ENCODE results near the gene MYL9. TPM values are rescaled to one million over a fixed set of nuclear protein-coding genes. Genes with fewer than 3 reads are reported as not detected.

MYL9 gene
- total RNA-seq (1 to 10 TPM in 4 of 5 donors, not detected in 1; 1.3 to 2.8 (median 1.7) TPM), total RNA-seq (0 to 0.15 (median 0) reads per million in 29 experiments)
- 1.7 TPM for total RNA-seq (2013)

DNA sequence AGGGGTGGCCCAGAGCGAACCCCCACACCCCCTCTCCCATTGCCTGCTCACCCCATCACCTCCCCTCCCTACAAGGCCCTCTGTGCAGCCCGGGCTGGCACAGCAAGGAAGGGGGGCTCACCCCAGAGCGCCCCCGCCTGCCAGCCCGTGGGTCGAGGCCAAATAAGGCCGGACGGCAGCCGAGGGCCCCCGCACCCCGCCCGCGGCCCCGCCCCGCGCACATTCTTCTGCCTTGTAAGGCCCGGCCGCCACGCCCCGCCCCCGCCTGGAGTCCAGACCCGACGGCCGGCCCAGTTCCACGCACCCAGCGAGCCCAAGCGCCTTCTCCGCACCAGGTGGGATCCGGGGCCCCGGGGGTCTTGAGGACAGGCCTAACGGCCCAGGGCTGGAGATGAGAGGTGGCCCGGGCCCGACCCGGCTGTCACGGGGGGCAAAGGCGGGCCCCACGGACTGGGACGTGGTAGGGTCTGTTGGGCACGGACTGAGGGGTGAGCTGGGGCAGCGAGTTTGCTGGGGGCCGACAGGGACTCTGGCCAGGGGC lies at the start of gene MYL9:
TSS of gene MYL9 (plus strand) at position 293 of the 541 bp plus-strand sequence. CDS start 3,366 bp downstream, outside the sequence.
- H3K4me1 Mint-ChIP-seq, result peaks cover 0 to 3% (median 2%) of the 10 kb centered on the region in 3 donors
- Histone ChIP-seq H3K27me3 (replicated peaks in 1 of 2; ENCODE audit: control insufficient read depth in 2 of 2, extremely low read depth in 1 of 2, insufficient read depth in 2 of 2, low read length in 1 of 2) (peaks cover 0 to 17% of the 10 kb centered on the region in 2 experiments), H3K27ac (ENCODE audit: low read length) (no peak within 1 kb of the TSS), H3K9me3 (no peaks in the 10 kb centered on the region), H3K4me1 (ENCODE audit: control insufficient read depth in 1 of 2, extremely low read depth in 1 of 2, insufficient read depth in 2 of 2, low read length in 2 of 2) (peaks cover 0 to 8% of the 10 kb centered on the region in 2 experiments), H3K4me3 (ENCODE audit: control insufficient read depth in 1 of 2, extremely low read depth in 1 of 2, low read length in 1 of 2) (no peak within 1 kb of the TSS), H3K36me3 (ENCODE audit: control insufficient read depth in 2 of 2, extremely low read depth in 1 of 2, insufficient read depth in 1 of 2, low read length in 1 of 2) (no peaks in the 10 kb centered on the region)
- ChIA-PET CTCF (interaction anchor here in 1 of 2 donors (0.6 kb wide), 1 partner anchor 288 kb away, joined by 15 read pairs; no protein-coding TSS in a partner anchor), POLR2A (interaction anchor here in 1 of 2 donors (0.6 kb wide), 1 partner anchor 88 kb away, joined by 8 read pairs; no protein-coding TSS in a partner anchor)
- peak within 1 kb of the TSS in 1 of 3 donors; percentile 16 for H3K4me3 Mint-ChIP-seq
- peaks cover 0 to 6% of the 10 kb centered on the region in 2 donors for H3K27me3 Mint-ChIP-seq
- H3K9me3 Mint-ChIP-seq, result no peaks in the 10 kb centered on the region
- ATAC-seq (replicated peaks in 1 of 4), result peak in 1 of 4 experiments; percentile 16
- no peak within 1 kb of the TSS for H3K27ac Mint-ChIP-seq
- no peaks in the 10 kb centered on the region for H3K36me3 Mint-ChIP-seq
- peak in 4 of 35 experiments; percentile 7 to 32 (median 18) for DNase-seq
- WGBS (ENCODE audit: insufficient coverage), result 25% methylated on average over 36 of the region's 41 CpGs

- H3K9me3 Mint-ChIP-seq, result no peaks in the 10 kb centered on the region
- H3K27me3 Mint-ChIP-seq, result no peaks in the 10 kb centered on the region
- DNase-seq (peak; percentile 41 to 71 (median 58)), ATAC-seq (replicated peaks in 1 of 4) (peak; percentile 92 to 99 (median 98))
- Histone ChIP-seq H3K27ac (ENCODE audit: low read length) (peak overlapping the region; percentile 90), H3K4me3 (ENCODE audit: control insufficient read depth in 1 of 2, extremely low read depth in 1 of 2, low read length in 1 of 2) (peak overlapping the region in 1 of 2 donors; percentile 39), H3K9me3 (no peaks in the 10 kb centered on the region), H3K36me3 (ENCODE audit: control insufficient read depth in 2 of 2, extremely low read depth in 1 of 2, insufficient read depth in 1 of 2, low read length in 1 of 2) (peaks cover 2 to 12% of the 10 kb centered on the region in 2 donors), H3K4me1 (ENCODE audit: control insufficient read depth in 1 of 2, extremely low read depth in 1 of 2, insufficient read depth in 2 of 2, low read length in 2 of 2) (peaks cover 17 to 46% of the 10 kb centered on the region in 2 experiments), H3K27me3 (replicated peaks in 1 of 2; ENCODE audit: control insufficient read depth in 2 of 2, extremely low read depth in 1 of 2, insufficient read depth in 2 of 2, low read length in 1 of 2) (no peaks in the 10 kb centered on the region)
- H3K4me3 Mint-ChIP-seq, result peak overlapping the region; percentile 0 to 65 (median 53)
- 21% methylated on average over 6 of the region's 8 CpGs for WGBS (ENCODE audit: insufficient coverage)
- H3K27ac Mint-ChIP-seq, result peak overlapping the region; percentile 89 to 94
- peaks cover 37 to 61% (median 49%) of the 10 kb centered on the region in 3 donors for H3K4me1 Mint-ChIP-seq
- peaks cover 1% of the 10 kb centered on the region for H3K36me3 Mint-ChIP-seq
- ChIA-PET POLR2A (no interaction called here), CTCF (interaction anchor here in 1 of 2 donors (0.6 kb wide), 1 partner anchor 93 kb away, joined by 5 read pairs; no protein-coding TSS in a partner anchor)
Measured at GRCh38 chr20:36491901-36492617, 49.3 kb upstream of the MYL9 start.

DNA sequence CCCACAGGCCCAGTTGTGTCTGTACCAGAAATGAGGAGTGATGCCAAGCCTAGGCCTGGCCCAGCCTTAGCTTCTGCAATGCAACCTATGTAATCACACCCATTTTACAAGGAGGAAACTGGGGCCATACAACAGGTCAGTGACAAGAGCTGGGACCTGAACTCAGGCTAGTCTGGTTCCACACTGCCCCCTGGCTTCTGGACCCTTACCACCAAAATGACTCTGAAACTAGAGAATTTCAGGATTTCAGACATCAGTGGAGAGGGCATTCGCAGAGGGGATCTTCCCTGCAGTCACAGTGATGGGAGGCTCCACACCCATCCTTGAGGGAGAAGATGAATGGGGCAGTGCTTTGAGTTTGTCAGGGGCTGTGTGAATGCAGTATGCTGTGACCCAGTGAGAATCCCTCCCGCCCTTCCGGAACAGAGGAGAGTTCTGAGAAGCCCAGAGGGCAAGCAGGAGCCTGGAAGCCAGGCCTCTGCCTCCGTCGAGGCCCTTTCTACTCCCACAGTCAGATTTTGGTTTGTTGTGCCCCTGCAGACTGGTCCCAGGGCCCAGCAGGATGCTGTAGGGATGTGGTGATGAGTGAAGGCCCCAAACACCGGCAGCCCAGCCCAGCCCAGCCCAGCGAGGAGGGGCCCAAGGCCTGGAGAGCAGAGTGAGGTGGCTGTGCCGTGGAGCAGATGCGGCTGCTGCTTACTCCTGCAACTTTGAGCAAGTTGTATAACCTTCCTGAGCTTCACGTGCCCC lies 48.1 kb upstream of the MYL9 start:
- ChIA-PET CTCF (interaction anchor here in 1 of 2 donors (0.6 to 0.7 kb wide), 2 partner anchors 125 to 316 kb away, joined by 3 to 4 read pairs; no protein-coding TSS in a partner anchor), POLR2A (interaction anchor here in 1 of 2 donors (0.6 kb wide), 1 partner anchor 27 kb away, joined by 3 read pairs; no protein-coding TSS in a partner anchor)
- H3K27me3 Mint-ChIP-seq, result no peaks in the 10 kb centered on the region
- H3K4me1 ChIP-seq (ENCODE audit: control insufficient read depth in 1 of 2, extremely low read depth in 1 of 2, insufficient read depth in 2 of 2, low read length in 2 of 2), result peaks cover 17 to 44% of the 10 kb centered on the region in 2 experiments
- DNase-seq, result peak in 1 of 35 experiments; percentile 29
- no peaks in the 10 kb centered on the region for H3K9me3 Mint-ChIP-seq
- no peaks in the 10 kb centered on the region for H3K27me3 ChIP-seq (replicated peaks in 1 of 2; ENCODE audit: control insufficient read depth in 2 of 2, extremely low read depth in 1 of 2, insufficient read depth in 2 of 2, low read length in 1 of 2)
- ATAC-seq (replicated peaks in 1 of 4), result no peak
- H3K27ac Mint-ChIP-seq, result peak overlapping the region; percentile 46 to 89
- peaks cover 5% of the 10 kb centered on the region for H3K36me3 Mint-ChIP-seq
- WGBS (ENCODE audit: insufficient coverage), result 95% methylated on average over 7 of the region's 10 CpGs
- H3K4me3 Mint-ChIP-seq, result no peak overlapping the region
- no peaks in the 10 kb centered on the region for H3K9me3 ChIP-seq
- H3K27ac ChIP-seq (ENCODE audit: low read length), result peak overlapping the region; percentile 90
- peaks cover 12 to 24% of the 10 kb centered on the region in 2 donors for H3K36me3 ChIP-seq (ENCODE audit: control insufficient read depth in 2 of 2, extremely low read depth in 1 of 2, insufficient read depth in 1 of 2, low read length in 1 of 2)
- no peak overlapping the region for H3K4me3 ChIP-seq (ENCODE audit: control insufficient read depth in 1 of 2, extremely low read depth in 1 of 2, low read length in 1 of 2)
- H3K4me1 Mint-ChIP-seq, result peaks cover 37 to 55% (median 46%) of the 10 kb centered on the region in 3 donors

- Mint-ChIP-seq H3K4me1 (peaks cover 35 to 53% (median 46%) of the 10 kb centered on the region in 3 donors), H3K9me3 (no peaks in the 10 kb centered on the region), H3K4me3 (no peak overlapping the region), H3K27ac (peak overlapping the region in 1 of 2 donors; percentile 34), H3K27me3 (no peaks in the 10 kb centered on the region), H3K36me3 (peaks cover 8% of the 10 kb centered on the region)
- ChIA-PET POLR2A (interaction anchor here (0.6 kb wide), 2 partner anchors 26 to 1406 kb away, joined by 3 read pairs; no protein-coding TSS in a partner anchor), CTCF (no interaction called here)
- Histone ChIP-seq H3K36me3 (ENCODE audit: control insufficient read depth in 2 of 2, extremely low read depth in 1 of 2, insufficient read depth in 1 of 2, low read length in 1 of 2) (peaks cover 14 to 29% of the 10 kb centered on the region in 2 donors), H3K9me3 (no peaks in the 10 kb centered on the region), H3K4me3 (ENCODE audit: control insufficient read depth in 1 of 2, extremely low read depth in 1 of 2, low read length in 1 of 2) (no peak overlapping the region), H3K27ac (ENCODE audit: low read length) (peak overlapping the region; percentile 90), H3K27me3 (replicated peaks in 1 of 2; ENCODE audit: control insufficient read depth in 2 of 2, extremely low read depth in 1 of 2, insufficient read depth in 2 of 2, low read length in 1 of 2) (no peaks in the 10 kb centered on the region), H3K4me1 (ENCODE audit: control insufficient read depth in 1 of 2, extremely low read depth in 1 of 2, insufficient read depth in 2 of 2, low read length in 2 of 2) (peaks cover 17 to 44% of the 10 kb centered on the region in 2 experiments)
- no peak for ATAC-seq (replicated peaks in 1 of 4)
- DNase-seq, result no peak
- WGBS (ENCODE audit: insufficient coverage), result 83% methylated on average over 7 of the region's 7 CpGs
Measured at GRCh38 chr20:36493801-36494114, 47.6 kb upstream of the MYL9 start.

- Mint-ChIP-seq H3K27me3 (no peaks in the 10 kb centered on the region), H3K27ac (no peak overlapping the region), H3K9me3 (no peaks in the 10 kb centered on the region), H3K4me1 (peaks cover 12 to 35% (median 26%) of the 10 kb centered on the region in 3 donors), H3K4me3 (no peak overlapping the region), H3K36me3 (peaks cover 19% of the 10 kb centered on the region)
- Histone ChIP-seq H3K4me1 (ENCODE audit: control insufficient read depth in 1 of 2, extremely low read depth in 1 of 2, insufficient read depth in 2 of 2, low read length in 2 of 2) (peaks cover 9 to 21% of the 10 kb centered on the region in 2 experiments), H3K27ac (ENCODE audit: low read length) (no peak overlapping the region), H3K9me3 (no peaks in the 10 kb centered on the region), H3K27me3 (replicated peaks in 1 of 2; ENCODE audit: control insufficient read depth in 2 of 2, extremely low read depth in 1 of 2, insufficient read depth in 2 of 2, low read length in 1 of 2) (no peaks in the 10 kb centered on the region), H3K36me3 (ENCODE audit: control insufficient read depth in 2 of 2, extremely low read depth in 1 of 2, insufficient read depth in 1 of 2, low read length in 1 of 2) (peaks cover 20 to 54% of the 10 kb centered on the region in 2 donors), H3K4me3 (ENCODE audit: control insufficient read depth in 1 of 2, extremely low read depth in 1 of 2, low read length in 1 of 2) (no peak overlapping the region)
- no peak for DNase-seq
- ChIA-PET POLR2A (no interaction called here), CTCF (no interaction called here)
- ATAC-seq (replicated peaks in 1 of 4), result no peak
- 94% methylated on average over 28 of the region's 33 CpGs for WGBS (ENCODE audit: insufficient coverage)
Measured at GRCh38 chr20:36496707-36497669, 44.3 kb upstream of the MYL9 start.

Measured in T-cell (primary cell).